ENCODE data around the gene IFIT5.

IFIT5 gene

GRCh38 chr10:89450901-89451300 lies 36.5 kb downstream of the IFIT5 start:
- no peaks in the 10 kb centered on the region for H3K79me2 ChIP-seq (ENCODE audit: low read length)
- H3K4me2 ChIP-seq (ENCODE audit: low read length), result no peak overlapping the region
- peaks cover 9% of the 10 kb centered on the region for H3K4me1 ChIP-seq (ENCODE audit: low read length)
- H3K27ac ChIP-seq (ENCODE audit: low read length), result no peak overlapping the region
- no peaks in the 10 kb centered on the region for H3K36me3 ChIP-seq (replicated peaks; ENCODE audit: low read depth, low read length)
- TF ChIP-seq EZH2phosphoT487 (IDR thresholded peaks at IDR 0.05; ENCODE audit: low read depth) (no peak), CTCF (IDR thresholded peaks at IDR 0.05; ENCODE audit: low read depth, low read length) (no peak)
- no peak overlapping the region for H2AFZ ChIP-seq (ENCODE audit: low read depth, low read length)
- no peaks in the 10 kb centered on the region for H3K9me3 ChIP-seq (ENCODE audit: insufficient read depth, low read length)
- H4K20me1 ChIP-seq (ENCODE audit: insufficient read depth, low read length), result no peaks in the 10 kb centered on the region
- H3K4me3 ChIP-seq (ENCODE audit: low read length), result no peak overlapping the region
- H3K9ac ChIP-seq (ENCODE audit: low read length), result no peak overlapping the region
- no peaks in the 10 kb centered on the region for H3K27me3 ChIP-seq (ENCODE audit: low read depth, low read length)

GRCh38 chr10:89452193-89452592 lies 37.8 kb downstream of the IFIT5 start:
- H2AFZ ChIP-seq (ENCODE audit: low read depth, low read length), result no peak overlapping the region
- H4K20me1 ChIP-seq (ENCODE audit: insufficient read depth, low read length), result no peaks in the 10 kb centered on the region
- no peak for TF ChIP-seq CTCF (IDR thresholded peaks at IDR 0.05; ENCODE audit: low read depth, low read length)
- TF ChIP-seq EZH2phosphoT487 (IDR thresholded peaks at IDR 0.05; ENCODE audit: low read depth), result no peak
- no peak overlapping the region for H3K9ac ChIP-seq (ENCODE audit: low read length)
- no peak overlapping the region for H3K4me2 ChIP-seq (ENCODE audit: low read length)
- no peaks in the 10 kb centered on the region for H3K27me3 ChIP-seq (ENCODE audit: low read depth, low read length)
- no peaks in the 10 kb centered on the region for H3K36me3 ChIP-seq (replicated peaks; ENCODE audit: low read depth, low read length)
- H3K79me2 ChIP-seq (ENCODE audit: low read length), result no peaks in the 10 kb centered on the region
- no peak overlapping the region for H3K27ac ChIP-seq (ENCODE audit: low read length)
- H3K4me3 ChIP-seq (ENCODE audit: low read length), result no peak overlapping the region
- H3K4me1 ChIP-seq (ENCODE audit: low read length), result peaks cover 9% of the 10 kb centered on the region
- H3K9me3 ChIP-seq (ENCODE audit: insufficient read depth, low read length), result no peaks in the 10 kb centered on the region

- no peak for TF ChIP-seq EZH2phosphoT487 (IDR thresholded peaks at IDR 0.05; ENCODE audit: low read depth)
- no peak for TF ChIP-seq CTCF (IDR thresholded peaks at IDR 0.05; ENCODE audit: low read depth, low read length)
- Histone ChIP-seq H2AFZ (ENCODE audit: low read depth, low read length) (no peak overlapping the region), H4K20me1 (ENCODE audit: insufficient read depth, low read length) (no peaks in the 10 kb centered on the region), H3K9ac (ENCODE audit: low read length) (no peak overlapping the region), H3K4me2 (ENCODE audit: low read length) (no peak overlapping the region), H3K27me3 (ENCODE audit: low read depth, low read length) (no peaks in the 10 kb centered on the region), H3K4me1 (ENCODE audit: low read length) (peaks cover 9% of the 10 kb centered on the region), H3K27ac (ENCODE audit: low read length) (no peak overlapping the region), H3K36me3 (replicated peaks; ENCODE audit: low read depth, low read length) (no peaks in the 10 kb centered on the region), H3K4me3 (ENCODE audit: low read length) (no peak overlapping the region), H3K9me3 (ENCODE audit: insufficient read depth, low read length) (no peaks in the 10 kb centered on the region), H3K79me2 (ENCODE audit: low read length) (no peaks in the 10 kb centered on the region)
These were observed 40.4 kb downstream of the IFIT5 start for GRCh38 chr10:89454561-89455347.

GRCh38 chr10:89458291-89458690 lies 43.9 kb downstream of the IFIT5 start:
- Histone ChIP-seq H4K20me1 (ENCODE audit: insufficient read depth, low read length) (no peaks in the 10 kb centered on the region), H3K9ac (ENCODE audit: low read length) (no peak overlapping the region), H3K27ac (ENCODE audit: low read length) (no peak overlapping the region), H3K27me3 (ENCODE audit: low read depth, low read length) (no peaks in the 10 kb centered on the region), H3K79me2 (ENCODE audit: low read length) (no peaks in the 10 kb centered on the region), H3K36me3 (replicated peaks; ENCODE audit: low read depth, low read length) (no peaks in the 10 kb centered on the region), H3K9me3 (ENCODE audit: insufficient read depth, low read length) (no peaks in the 10 kb centered on the region), H3K4me1 (ENCODE audit: low read length) (peaks cover 9% of the 10 kb centered on the region), H3K4me3 (ENCODE audit: low read length) (no peak overlapping the region), H3K4me2 (ENCODE audit: low read length) (no peak overlapping the region), H2AFZ (ENCODE audit: low read depth, low read length) (no peak overlapping the region)
- TF ChIP-seq EZH2phosphoT487 (IDR thresholded peaks at IDR 0.05; ENCODE audit: low read depth), result no peak
- no peak for TF ChIP-seq CTCF (IDR thresholded peaks at IDR 0.05; ENCODE audit: low read depth, low read length)

Measured in OCI-LY3 (cell line).